ENCODE results near the gene ENTPD6.

DNA sequence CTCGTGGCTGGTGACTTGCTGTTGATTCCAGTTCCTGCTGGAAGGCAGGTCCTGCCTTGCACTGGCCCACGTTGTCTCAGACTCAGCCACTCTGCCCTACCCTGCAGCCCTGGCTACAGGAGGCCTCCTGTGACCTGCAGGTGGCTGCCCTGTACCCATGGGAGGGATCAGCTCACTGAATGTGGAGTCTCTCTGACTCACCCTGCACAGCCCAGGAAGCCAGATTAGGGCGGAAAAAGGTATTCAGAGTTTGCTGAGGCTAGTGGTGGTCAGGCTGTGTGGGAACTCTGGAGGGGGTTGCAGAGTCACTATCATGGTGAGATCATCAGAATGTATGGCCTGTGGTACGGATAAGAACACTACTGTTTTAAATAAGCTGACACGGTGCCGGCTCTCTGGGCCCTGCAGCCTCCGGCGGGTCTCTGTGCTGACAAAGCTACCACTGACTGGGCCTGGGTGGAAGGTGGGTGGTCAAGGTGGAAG is 27.7 kb downstream of the ENTPD6 start:
- TF ChIP-seq, protein P1, sequence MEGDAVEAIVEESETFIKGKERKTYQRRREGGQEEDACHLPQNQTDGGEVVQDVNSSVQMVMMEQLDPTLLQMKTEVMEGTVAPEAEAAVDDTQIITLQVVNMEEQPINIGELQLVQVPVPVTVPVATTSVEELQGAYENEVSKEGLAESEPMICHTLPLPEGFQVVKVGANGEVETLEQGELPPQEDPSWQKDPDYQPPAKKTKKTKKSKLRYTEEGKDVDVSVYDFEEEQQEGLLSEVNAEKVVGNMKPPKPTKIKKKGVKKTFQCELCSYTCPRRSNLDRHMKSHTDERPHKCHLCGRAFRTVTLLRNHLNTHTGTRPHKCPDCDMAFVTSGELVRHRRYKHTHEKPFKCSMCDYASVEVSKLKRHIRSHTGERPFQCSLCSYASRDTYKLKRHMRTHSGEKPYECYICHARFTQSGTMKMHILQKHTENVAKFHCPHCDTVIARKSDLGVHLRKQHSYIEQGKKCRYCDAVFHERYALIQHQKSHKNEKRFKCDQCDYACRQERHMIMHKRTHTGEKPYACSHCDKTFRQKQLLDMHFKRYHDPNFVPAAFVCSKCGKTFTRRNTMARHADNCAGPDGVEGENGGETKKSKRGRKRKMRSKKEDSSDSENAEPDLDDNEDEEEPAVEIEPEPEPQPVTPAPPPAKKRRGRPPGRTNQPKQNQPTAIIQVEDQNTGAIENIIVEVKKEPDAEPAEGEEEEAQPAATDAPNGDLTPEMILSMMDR (IDR thresholded peaks at IDR 0.05; ENCODE audit: poor library complexity), result peak; percentile 19
- TF ChIP-seq EZH2phosphoT487 (IDR thresholded peaks at IDR 0.05; ENCODE audit: low read depth, severe bottlenecking, unreplicated experiment), result no peak
- no peak for TF ChIP-seq EZH2 (IDR thresholded peaks at IDR 0.05; ENCODE audit: borderline replicate concordance)
